Smooth muscle cell (in vitro differentiated cells): ENCODE data around the gene OCA2. TPM values are rescaled to one million over a fixed set of nuclear protein-coding genes. Genes with fewer than 3 reads are reported as not detected.

ENCODE experiments used
- DNase-seq: peaks from one replicate; lab custom pipeline; 2025; ENCODE audit not compliant: unreplicated experiment; lab: John Stamatoyannopoulos, UW
- H2AFZ ChIP-seq: fragments of 200-600 bp; sonication (generic); 2 replicates; pipeline ENCODE4 v1.6.0; 2016; ENCODE audit warnings: antibody characterized with exemption, low read depth, mild to moderate bottlenecking
- H3F3A ChIP-seq: fragments of 200-600 bp; sonication (generic); 2 replicates; pipeline ENCODE4 v1.6.0; 2017; ENCODE audit warnings: antibody characterized with exemption, low read depth
- H3K27ac ChIP-seq: fragments of 200-600 bp; sonication (generic); 2 replicates; pipeline ENCODE4 v1.5.1; 2016; ENCODE audit warnings: low read depth, mild to moderate bottlenecking
- H3K27me3 ChIP-seq: fragments of 200-600 bp; sonication (generic); 2 replicates; pipeline ENCODE4 v1.6.1; 2016; ENCODE audit warnings: low read depth, mild to moderate bottlenecking
- H3K36me3 ChIP-seq: fragments of 200-600 bp; sonication (generic); 2 replicates; pipeline ENCODE4 v1.5.1; 2016; ENCODE audit warnings: low read depth
- H3K4me1 ChIP-seq: fragments of 200-600 bp; sonication (generic); 2 replicates; pipeline ENCODE4 v1.5.1; 2016; ENCODE audit warnings: low read depth
- H3K4me2 ChIP-seq: fragments of 200-600 bp; sonication (generic); 2 replicates; pipeline ENCODE4 v1.6.0; 2016; ENCODE audit warnings: mild to moderate bottlenecking
- H3K4me3 ChIP-seq: fragments of 200-600 bp; sonication (generic); 2 replicates; pipeline ENCODE4 v1.5.1; 2016; ENCODE audit warnings: mild to moderate bottlenecking
- H3K79me2 ChIP-seq: fragments of 200-600 bp; sonication (generic); 2 replicates; pipeline ENCODE4 v1.6.0; 2016; ENCODE audit warnings: low read depth, mild to moderate bottlenecking
- H3K9ac ChIP-seq: fragments of 200-600 bp; sonication (generic); 2 replicates; pipeline ENCODE4 v1.6.0; 2016; ENCODE audit warnings: low read depth
- H3K9me3 ChIP-seq: fragments of 200-600 bp; sonication (generic); replicated peaks from 2 replicates; pipeline ENCODE4 v1.5.1; 2016; ENCODE audit warnings: low read depth
- H4K20me1 ChIP-seq: fragments of 200-600 bp; sonication (generic); 2 replicates; pipeline ENCODE4 v1.6.0; 2016; ENCODE audit warnings: low read depth
- CTCF ChIP-seq: fragments of 200-600 bp; sonication (generic); IDR thresholded peaks from 2 replicates; pipeline ENCODE4 v1.5.1; 2017; ENCODE audit warnings: borderline replicate concordance, mild to moderate bottlenecking, antibody characterized with exemption; ENCODE audit not compliant: insufficient read depth, poor library complexity, severe bottlenecking
- WGBS: methylation state at CpG from one replicate; pipeline ENCODE4 v1.1.7; 2016; ENCODE audit warnings: low lambda C conversion rate; 5-methylcytosine and 5-hydroxymethylcytosine counted together
- polyA plus RNA-seq: library from polyadenylated mRNA; unstranded; fragments of >200 nt; fragmentation: Nextera tagmentation; extraction: Ambion mirVana; gene quantifications from 2 replicates; pipeline ENCODE4 v1.2.1, GENCODE V29; 2016
- total RNA-seq: library from RNA; depleted of rRNA; stranded (reverse); fragments of >200 nt; gene quantifications from 2 replicates; pipeline ENCODE4 v1.2.3, GENCODE V29; 2014

The OCA2 gene
- total and polyA plus RNA-seq, 2 experiments from 2014 or later = 0.16 TPM; not detected in 1

- no peaks in the 10 kb centered on the region for H4K20me1 ChIP-seq
- DNase-seq = no peak
- no peaks in the 10 kb centered on the region for H3K79me2 ChIP-seq
- H3K9ac ChIP-seq = no peak overlapping the region
- H3F3A ChIP-seq = no peaks in the 10 kb centered on the region
- H3K4me3 ChIP-seq = no peak overlapping the region
- H3K9me3 ChIP-seq = no peaks in the 10 kb centered on the region
- no peaks in the 10 kb centered on the region for H3K36me3 ChIP-seq
- TF ChIP-seq CTCF = no peak
- H3K4me1 ChIP-seq = peaks cover 5% of the 10 kb centered on the region
- no peaks in the 10 kb centered on the region for H3K27me3 ChIP-seq
- no peak overlapping the region for H2AFZ ChIP-seq
- 69% methylated on average over 3 of the region's 3 CpGs for WGBS
- no peak overlapping the region for H3K4me2 ChIP-seq
- no peak overlapping the region for H3K27ac ChIP-seq
These were observed 65.7 kb downstream of the OCA2 start for GRCh38 chr15:28033443-28033842.

GRCh38 chr15:28030801-28031200, 68.3 kb downstream of the OCA2 start:
- H2AFZ ChIP-seq = no peak overlapping the region
- peaks cover 5% of the 10 kb centered on the region for H3K4me1 ChIP-seq
- H3K9me3 ChIP-seq = no peaks in the 10 kb centered on the region
- TF ChIP-seq CTCF = no peak
- H3K79me2 ChIP-seq = no peaks in the 10 kb centered on the region
- H3K9ac ChIP-seq = no peak overlapping the region
- 94% methylated on average over 2 of the region's 2 CpGs for WGBS
- no peak for DNase-seq
- H3F3A ChIP-seq = no peaks in the 10 kb centered on the region
- no peaks in the 10 kb centered on the region for H3K36me3 ChIP-seq
- no peaks in the 10 kb centered on the region for H3K27me3 ChIP-seq
- H4K20me1 ChIP-seq = no peaks in the 10 kb centered on the region
- H3K4me2 ChIP-seq = no peak overlapping the region
- no peak overlapping the region for H3K27ac ChIP-seq
- no peak overlapping the region for H3K4me3 ChIP-seq

DNA sequence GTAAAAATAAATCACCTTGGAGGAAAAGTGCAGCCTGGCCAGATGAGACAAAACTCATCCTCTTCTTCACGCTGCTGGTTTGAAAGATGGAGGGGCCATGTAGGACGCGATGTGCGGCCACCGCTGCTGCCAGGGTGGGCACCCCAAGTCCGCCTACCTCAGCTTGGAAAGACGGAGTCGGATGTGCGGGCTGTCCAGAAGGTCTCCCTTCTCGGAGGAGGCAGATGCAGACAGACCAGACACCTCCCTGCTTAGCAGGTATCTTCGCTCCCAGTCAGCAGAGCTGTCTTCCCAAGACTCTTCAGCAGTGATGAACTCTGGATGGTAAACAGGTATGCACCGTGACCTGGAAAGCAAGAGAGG, 71.4 kb downstream of the OCA2 start:
- no peaks in the 10 kb centered on the region for H3K27me3 ChIP-seq
- WGBS = 95% methylated on average over 12 of the region's 12 CpGs
- DNase-seq = no peak
- H4K20me1 ChIP-seq = no peaks in the 10 kb centered on the region
- H3K9ac ChIP-seq = no peak overlapping the region
- no peaks in the 10 kb centered on the region for H3K9me3 ChIP-seq
- H3K4me1 ChIP-seq = peaks cover 5% of the 10 kb centered on the region
- no peak overlapping the region for H3K4me2 ChIP-seq
- no peaks in the 10 kb centered on the region for H3K79me2 ChIP-seq
- H2AFZ ChIP-seq = no peak overlapping the region
- no peaks in the 10 kb centered on the region for H3F3A ChIP-seq
- H3K4me3 ChIP-seq = no peak overlapping the region
- no peaks in the 10 kb centered on the region for H3K36me3 ChIP-seq
- TF ChIP-seq CTCF = no peak
- H3K27ac ChIP-seq = no peak overlapping the region
